ENCODE data around the gene VAV1.
"Not testable (repeated sequence)": the region's sequence is repeated elsewhere in the genome, so short reads cannot be mapped to it uniquely, and the experiment has no call there.

Gene VAV1

DNA sequence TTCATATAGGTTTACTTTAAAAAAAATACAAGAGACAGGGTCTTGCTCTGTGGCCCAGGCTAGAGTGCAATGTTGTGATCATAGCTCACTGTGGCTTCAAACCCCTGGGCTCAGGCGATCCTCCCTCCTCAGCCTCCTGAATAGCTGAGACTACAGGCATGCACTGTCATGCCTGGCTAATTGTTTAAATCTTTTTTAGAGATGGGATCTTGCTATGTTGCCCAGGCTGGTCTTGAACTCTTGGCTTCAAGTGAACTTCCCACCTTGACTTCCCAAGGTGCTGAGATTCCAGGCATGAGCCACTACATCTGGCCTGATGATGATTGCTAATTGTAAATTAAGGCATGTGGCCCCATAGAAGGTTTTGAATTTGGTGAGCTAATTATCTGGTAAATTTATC, 79.5 kb downstream of the VAV1 start:
- no peak for DNase-seq (ENCODE audit: low read depth)

DNA sequence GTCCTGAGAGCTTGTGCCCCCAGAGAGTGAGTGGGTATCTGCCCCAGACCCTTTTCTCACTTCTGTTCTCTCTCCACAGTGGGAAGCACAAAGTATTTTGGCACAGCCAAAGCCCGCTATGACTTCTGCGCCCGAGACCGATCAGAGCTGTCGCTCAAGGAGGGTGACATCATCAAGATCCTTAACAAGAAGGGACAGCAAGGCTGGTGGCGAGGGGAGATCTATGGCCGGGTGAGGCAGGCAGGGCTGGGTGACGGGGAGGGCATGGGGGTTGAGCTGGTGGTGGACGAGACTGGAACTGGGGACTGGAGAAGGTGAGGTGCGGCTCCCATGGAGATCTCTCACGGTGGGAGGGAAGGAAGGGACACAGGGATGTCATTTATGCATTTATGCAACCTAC, 81.4 kb downstream of the VAV1 start:
- no peak for DNase-seq (ENCODE audit: low read depth)

DNA sequence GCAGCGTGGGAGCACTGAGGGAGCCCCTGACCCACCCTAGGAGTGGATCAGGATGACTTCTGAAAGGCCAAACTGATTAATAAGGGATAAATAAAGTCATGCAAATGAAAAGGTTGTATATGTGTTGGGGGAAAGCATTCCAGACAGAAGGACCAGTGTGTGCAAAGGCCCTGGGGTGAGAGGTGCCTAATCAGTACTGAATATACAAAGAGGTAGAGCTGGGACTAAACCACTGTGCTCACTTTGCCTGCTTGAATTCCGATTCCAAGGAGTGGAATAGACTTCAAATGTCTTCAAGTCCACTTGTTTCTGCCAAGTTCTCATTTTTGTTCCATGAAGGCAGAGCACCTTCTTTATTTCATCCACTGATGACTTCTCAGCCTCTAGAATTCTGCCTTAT, 82.2 kb downstream of the VAV1 start:
- DNase-seq (ENCODE audit: low read depth), result no peak

DNA sequence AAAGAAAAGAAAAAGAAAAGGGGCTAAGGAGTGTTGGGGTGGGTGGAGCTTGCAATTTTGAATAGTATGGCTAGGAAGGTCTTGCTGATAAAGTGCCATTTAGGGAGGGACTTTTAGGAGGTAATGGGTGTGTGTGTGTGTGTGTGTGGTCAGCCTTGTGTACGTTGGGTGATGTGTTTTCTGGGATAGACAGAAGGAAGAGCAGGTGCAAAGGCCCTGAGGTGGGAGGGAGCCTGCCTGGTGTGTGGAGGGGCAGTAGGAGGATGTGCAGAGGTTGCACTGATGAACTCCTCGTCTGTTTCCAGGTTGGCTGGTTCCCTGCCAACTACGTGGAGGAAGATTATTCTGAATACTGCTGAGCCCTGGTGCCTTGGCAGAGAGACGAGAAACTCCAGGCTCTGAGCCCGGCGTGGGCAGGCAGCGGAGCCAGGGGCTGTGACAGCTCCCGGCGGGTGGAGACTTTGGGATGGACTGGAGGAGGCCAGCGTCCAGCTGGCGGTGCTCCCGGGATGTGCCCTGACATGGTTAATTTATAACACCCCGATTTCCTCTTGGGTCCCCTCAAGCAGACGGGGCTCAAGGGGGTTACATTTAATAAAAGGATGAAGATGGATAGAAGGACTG, 84.4 kb downstream of the VAV1 start:
- no peak for DNase-seq (ENCODE audit: low read depth)

DNA sequence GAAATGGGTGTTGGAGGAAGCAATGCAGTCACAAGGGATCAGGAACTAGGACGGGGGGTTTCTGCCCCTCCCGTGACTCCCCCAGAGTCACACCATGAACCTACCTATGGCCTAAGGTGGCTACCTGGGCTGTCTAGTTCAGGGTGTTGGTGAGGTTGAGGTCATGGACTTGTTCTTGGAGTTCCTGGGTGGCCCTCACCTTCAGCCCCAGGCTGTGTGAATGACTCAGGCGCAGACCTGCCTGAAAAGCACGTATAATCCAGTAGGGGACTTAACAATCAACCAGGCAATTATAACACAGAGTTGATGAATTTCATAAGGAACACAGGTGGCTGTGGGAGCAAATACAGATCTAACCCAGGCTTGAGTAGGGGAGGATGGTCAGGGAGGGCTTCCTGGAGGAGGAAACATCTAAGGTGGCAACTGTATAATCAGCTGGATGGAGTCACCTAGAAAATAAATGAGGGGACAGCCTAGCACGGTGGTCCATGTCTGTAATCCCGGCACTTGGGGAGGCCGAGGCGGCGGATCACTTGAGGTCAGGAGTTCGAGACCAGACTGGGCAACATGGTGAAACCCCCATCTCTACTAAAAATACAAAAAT, 89.3 kb downstream of the VAV1 start:
- no peak for DNase-seq (ENCODE audit: low read depth)

DNA sequence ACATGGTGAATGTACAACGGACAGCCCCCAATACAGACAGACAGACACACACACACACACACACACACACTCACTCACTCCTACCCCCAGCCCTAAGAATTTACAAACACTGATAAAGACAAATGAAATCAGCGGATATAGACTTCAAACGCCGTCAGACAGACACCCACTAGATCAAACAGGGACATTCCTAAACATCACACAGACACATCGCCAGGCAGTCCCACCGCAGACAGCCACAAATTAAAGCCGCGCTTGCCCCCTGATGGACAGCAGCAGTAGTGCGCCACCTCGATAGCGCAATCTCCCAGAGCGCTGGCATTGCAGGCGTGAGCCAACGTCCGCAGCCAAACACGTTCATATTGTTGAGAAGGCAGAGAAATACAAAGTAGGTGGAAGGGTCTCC, 90.2 kb downstream of the VAV1 start:
- peak; percentile 80 for DNase-seq (ENCODE audit: low read depth)

DNA sequence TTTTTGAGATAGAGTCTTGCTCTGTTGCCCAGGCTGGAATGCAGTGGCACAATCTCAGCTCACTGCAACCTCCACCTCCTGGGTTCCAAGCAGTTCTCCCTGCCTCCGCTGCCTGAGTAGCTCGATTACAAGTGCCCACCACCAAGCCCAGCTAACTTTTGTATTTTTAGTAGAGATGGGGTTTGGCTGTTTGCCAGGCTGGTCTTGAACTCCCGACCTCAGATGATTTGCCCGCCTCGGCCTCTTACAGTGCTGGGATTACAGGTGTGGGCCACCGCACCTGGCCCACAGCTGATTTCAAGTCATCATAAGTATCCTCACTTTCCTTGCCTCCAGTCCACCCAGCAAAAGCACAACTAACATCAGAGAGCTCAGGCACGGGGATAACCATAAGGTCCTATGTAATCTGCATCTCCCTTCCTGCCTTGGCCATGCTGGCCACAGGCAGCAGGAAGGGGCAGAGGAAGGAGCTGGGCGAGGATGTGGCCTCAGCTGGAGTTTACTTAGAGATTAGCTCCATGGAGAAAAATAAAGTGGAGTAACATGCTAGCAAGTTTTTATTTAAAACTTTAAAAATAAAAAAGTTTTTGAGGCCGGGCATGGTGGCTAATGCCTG, 91.9 kb downstream of the VAV1 start:
- DNase-seq (ENCODE audit: low read depth), result no peak

DNA sequence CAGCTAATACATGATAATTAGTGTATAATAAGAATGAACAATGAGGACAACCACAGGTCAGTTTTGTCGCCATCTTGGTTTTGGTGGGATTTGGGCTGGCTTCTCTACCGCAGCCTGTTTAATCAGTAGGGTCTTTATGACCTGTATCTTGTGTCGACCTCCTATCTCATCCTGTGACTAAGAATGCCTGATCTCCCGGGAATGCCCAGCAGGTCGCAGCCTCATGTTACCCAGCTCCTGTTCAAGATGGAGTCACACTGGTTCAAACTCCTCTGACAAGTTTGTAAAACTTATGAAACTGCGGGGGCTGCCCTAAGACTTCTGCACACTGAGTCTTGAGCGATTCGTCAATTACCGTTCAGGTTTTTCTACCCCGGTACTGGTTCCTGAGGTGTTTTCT, 93.3 kb downstream of the VAV1 start:
- DNase-seq (ENCODE audit: low read depth), result no peak

DNA sequence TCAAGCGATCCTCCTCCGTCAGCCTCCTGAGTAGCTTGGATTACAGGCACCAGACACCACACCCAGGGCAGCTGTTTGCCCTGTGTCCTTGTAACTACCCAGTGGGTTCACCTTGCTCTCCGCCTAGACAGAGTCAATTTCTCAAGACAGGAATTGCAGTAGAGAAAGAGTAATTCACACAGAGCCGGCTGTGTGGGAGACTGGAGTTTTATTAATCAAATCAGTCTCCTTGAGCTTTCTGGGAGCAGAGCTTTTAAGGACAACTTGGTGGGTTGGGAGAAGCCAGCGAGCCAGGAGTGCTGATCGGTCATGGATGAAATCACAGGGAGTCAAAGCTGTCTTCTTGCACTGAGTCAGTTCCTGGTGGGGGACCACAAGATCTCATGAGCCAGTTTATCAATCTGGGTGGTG, 94.2 kb downstream of the VAV1 start:
- DNase-seq (ENCODE audit: low read depth), result no peak

DNA sequence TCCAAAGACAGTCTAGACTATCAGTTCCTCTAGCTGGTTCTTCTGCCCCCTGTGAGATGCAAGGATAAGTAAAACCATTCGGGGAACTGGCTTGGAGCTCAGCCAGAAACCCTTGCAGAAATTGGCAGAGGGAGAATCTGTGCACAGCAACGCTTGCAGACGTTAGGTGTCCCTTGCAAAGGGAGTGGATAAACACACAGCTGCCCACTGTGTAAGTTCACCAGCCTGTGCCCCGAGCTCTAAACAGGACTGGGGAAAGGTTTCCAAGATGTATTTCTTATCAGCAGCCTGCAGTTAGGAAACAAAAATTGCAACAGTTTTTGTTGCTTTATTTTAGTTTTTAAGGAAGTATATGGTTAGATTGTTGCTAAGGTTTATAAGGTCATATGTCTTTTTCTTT, 95.8 kb downstream of the VAV1 start:
- no peak for DNase-seq (ENCODE audit: low read depth)

DNA sequence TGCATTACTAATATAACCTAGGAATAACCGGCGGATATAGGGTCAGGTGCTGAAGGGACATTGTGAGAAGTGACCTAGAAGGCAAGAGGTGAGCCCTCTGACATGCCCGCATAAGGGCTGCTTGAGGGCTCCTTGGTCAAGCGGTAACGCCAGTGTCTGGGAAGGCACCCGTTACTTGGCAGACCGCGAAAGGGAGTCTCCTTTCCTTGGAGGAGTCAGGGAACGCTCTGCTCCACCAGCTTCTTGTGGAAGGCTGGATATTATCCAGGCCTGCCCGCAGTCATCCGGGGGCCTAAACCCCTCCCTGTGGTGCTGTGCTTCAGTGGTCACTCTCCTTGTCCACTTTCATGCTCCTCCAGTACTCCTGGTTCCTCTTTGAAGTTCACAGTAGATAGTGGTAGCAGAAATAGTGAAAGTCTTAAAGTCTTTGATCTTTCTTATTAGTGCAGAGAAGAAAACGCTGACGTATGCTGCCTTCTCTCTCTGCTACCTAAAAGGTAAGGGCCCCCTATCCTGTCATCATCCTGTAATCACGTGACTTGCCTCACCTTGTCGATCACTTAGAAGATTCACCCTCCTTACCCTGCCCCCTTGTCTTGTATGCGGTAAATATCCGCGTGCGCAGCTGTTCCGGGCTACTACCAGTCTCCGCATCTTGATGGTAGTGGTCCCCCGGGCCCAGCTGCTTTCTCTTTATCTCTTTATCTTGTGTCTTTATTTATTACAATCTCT, 96.8 kb downstream of the VAV1 start:
- DNase-seq (ENCODE audit: low read depth), result not testable (repeated sequence)

DNA sequence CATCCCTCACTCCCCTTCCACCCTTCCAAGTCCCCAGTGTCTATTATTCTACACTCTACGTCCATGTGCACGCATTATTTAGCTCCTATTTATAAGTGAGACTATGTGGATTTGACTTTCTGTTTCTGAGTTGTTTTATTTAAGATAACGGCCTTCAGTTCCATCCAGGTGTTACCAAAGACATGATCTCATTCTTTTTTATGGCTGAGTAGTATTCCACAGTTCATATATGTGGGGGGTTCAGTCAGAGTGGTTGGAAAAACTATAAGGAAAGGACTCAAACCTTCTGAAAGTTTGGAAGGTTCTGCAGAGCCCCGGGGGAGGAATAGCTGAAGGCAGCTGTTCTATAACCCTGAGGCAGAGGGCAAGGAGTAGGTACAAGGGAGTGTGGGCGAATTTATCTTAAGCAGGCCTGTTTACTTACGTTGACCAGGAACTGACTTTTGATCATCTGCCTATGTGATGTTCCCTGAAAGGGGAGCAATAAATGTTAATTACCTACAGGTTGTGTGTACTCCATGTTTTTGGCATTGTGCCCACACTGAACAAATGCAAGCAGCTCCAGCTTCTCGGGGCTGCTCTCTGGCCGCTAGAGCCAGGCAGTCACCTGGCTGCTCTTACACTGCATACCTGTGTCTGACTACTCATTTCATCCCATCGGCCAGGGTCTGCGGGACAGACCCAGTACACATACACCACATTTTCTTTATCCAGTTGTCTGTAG, 101.4 kb downstream of the VAV1 start:
- no peak for DNase-seq (ENCODE audit: low read depth)

DNA sequence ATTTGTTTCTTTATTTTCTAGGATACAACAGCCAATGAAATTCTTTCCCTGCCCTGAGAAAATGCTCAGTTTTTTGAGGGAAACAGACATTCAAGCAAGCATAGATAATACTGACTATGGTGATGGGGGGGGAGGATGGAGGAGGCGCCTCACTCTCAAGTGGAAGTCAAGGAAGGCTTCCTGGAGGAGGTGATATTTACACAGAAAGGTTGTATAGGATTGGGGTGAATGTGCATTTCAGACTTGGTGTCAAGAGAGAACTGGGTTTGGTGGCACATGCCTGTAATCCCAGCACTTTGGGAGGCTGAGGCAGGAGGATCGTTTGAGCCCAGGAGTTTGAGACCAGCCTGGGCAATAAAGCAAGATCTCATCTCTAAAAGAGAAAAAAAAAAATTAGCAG, 102.7 kb downstream of the VAV1 start:
- no peak for DNase-seq (ENCODE audit: low read depth)

DNA sequence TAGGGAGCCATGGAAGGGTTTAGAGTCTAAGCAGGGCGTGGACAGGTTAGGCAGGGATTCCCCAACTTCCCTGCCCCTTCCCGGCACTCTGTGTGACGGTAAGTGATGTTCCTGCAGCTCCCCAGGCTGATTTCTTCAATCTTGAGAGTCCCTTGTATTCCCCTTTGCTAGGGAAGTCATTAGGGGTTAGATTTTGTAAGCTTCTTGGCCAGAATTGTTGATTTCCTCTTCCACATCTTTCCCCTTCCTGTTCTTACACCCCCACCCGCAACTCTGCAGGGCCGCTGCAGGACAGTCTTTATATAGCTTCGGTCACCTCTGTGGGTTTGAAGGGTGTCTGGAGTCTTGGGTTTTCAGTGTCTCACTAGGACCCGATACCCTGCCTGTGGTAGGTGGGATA, 104.2 kb downstream of the VAV1 start:
- DNase-seq (ENCODE audit: low read depth), result no peak

DNA sequence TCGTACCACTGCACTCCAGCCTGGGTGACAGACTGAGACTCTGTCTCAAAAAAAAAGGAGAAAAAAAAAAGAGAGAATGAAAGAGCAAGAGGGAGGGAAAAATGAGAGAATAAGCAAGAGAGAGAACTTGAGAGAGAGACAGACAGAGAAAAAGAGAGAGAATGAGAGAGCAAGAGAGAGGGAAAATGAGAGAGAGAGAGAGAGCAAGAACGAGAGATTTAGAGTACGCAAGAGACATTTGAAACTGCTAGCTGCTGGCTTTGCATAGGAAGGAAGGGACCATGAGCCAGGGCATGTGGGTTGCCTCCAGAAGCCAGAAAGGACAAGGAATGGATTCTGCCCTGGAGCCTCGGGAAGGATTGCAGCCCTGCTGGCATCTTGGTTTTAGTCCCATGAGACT, 105.3 kb downstream of the VAV1 start:
- DNase-seq (ENCODE audit: low read depth), result no peak

DNA sequence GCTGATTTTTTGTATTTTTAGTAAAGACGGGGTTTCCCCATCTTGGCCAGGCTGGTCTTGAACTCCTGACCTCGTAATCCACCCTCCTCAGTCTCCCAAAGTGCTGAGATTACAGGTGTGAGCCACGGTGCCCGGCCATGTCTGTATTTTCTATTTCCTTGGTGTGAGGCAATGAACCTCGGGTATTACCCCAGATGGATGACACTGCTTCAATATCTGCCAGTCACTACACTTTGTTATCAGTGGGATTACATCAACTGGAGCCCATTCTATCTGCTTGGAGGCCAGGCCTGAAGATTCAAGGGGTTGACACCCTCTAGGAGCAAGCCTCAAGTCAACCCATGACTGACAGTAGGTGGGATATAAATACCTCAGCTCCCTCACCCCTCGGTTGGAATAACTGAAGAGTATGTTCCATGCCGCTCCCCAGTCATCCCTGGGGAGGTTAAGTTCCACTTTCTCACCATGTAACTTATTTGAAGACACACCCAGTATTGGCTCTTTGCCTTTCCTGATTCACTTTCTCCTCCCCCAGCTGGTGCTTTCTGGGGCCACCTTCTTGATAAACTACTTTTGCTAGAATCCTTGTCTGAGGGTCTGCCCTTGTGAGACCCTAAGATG, 113.9 kb downstream of the VAV1 start:
- no peak for DNase-seq (ENCODE audit: low read depth)

DNA sequence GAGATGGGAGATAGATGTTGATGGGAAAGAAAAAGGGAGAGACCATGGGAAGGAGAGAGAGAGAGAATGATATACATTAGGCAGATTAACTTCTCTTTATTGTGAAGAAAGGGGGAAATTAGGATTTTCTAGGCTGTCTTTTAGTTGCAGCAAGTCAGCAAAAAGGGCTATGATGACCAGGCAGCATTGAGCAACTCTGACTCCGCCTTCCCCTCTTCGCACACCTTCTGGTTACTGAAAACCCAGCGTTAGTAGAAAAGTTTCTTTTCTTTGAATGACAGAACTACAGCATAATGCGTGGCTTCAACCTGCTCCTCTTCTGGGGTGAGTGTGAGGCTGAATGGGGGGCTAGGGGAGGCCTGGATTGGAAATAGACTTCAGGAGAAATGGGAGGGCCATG, 114.8 kb downstream of the VAV1 start, which contains the start of gene ADGRE1:
TSS of gene ADGRE1 (plus strand) at position 264 of the 400 bp plus-strand sequence. CDS start at position 294, 30 bp downstream.
- no peak for DNase-seq (ENCODE audit: low read depth)

DNA sequence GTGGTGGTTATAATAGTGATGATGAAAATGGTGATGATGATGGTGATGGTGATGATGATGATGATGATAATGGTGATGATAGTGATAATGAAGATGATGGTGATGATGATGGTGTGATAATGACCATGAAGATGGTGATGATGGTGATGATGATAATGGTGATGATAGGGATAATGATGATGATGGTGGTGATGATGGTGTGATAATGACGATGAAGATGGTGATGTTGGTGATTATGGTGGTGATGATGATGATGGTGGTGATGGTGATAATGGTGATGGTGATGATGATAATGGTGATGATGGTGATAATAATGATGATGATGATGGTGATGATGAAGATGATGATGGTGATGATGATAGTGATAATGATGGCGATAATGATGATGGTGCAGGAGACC, 116.5 kb downstream of the VAV1 start:
- DNase-seq (ENCODE audit: low read depth), result no peak

DNA sequence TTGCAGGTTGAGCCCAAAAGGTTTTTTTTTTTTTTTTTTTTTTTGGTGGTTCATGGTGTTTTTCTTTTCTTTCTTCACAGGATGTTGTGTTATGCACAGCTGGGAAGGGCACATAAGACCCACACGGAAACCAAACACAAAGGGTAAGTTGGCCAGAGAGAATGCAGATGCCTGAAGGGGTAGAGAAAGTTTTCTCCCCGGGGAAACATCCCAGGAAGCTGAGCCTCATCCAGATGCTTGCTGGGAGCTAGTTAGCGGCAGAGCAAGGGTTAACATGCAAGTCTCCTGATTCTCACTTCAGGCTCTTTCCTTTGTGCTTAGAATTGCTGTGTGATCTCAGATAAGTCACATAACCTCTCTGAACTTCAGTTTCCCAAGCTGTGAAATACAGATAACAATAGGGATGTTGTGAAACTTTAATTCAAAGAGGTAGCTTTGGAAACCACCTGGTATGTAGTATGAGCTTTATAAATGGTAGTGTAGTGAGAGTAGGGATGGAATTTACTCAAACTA, 117.9 kb downstream of the VAV1 start:
- DNase-seq (ENCODE audit: low read depth), result no peak

DNA sequence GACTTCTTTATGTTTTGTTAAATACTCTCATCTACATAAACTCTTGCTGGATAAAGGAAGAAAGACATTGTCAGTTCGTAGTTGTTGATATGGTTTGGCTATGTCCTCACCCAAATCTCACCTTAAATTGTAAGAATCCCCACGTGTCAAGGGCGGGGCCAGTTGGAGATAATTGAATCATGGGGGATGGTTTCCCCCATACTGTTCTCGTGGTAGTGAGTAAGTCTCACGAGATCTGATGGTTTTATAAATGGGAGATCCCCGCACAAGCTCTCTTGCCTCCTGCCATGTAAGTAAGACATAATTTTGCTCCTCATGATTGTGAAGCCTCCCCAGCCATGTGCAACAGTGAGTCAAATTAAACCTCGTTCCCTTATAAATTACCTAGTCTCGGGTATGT, 118.4 kb downstream of the VAV1 start:
- DNase-seq (ENCODE audit: low read depth), result no peak

DNA sequence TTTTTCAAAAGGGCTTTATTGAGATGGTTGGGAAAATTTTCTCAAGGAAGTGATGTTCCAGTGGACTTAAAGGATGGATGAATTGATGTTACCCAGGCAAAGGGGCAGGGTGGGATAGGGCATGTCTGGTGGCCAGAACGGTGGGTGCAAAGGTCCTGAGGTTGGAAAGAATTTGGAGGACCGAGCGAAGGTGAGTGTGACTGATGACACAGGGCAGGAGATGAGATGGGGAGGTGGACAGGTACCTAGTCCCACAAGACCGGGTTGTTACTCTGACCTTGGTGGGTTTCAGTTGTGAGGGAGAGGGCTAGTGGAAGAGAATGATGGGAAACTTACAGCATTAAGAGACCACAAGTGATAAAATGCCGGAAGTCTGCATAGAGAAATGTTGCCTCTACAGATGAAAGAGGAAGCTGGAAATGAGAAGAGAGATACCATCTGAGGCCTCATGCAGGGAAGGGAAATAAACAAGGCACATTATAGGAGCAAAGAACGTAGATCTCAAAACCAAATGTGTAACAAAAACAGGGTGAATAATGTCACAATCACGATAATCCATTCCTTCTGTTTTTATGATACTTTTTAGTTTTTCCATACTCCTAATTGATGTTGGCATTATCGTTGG, 119.4 kb downstream of the VAV1 start:
- no peak for DNase-seq (ENCODE audit: low read depth)
